Endothelial cell of umbilical vein (primary cell): ENCODE measurements around the gene SLC25A21. TPM values are rescaled to one million over a fixed set of nuclear protein-coding genes. Genes with fewer than 3 reads are reported as not detected.

Experiments used
- BruUV-seq: library from RNA; stranded (reverse); fragments of 400-500 nt; replicated peaks from 2 replicates; lab custom pipeline; 2021; lab: Mats Ljungman, UMichigan
- CTCF ChIA-PET: fragments of 300-600, 350-600 bp; sonication (Branson Sonifier 250); formaldehyde crosslinking; loops from one replicate; lab custom pipeline; 2021; ENCODE audit warnings: antibody characterized with exemption, inconsistent platforms; lab: Charles Lee
- POLR2A ChIA-PET: fragments of 300-600, 350-600 bp; sonication (Branson Sonifier 250); formaldehyde crosslinking; loops from one replicate; lab custom pipeline; 2021; ENCODE audit warnings: antibody characterized with exemption, inconsistent platforms; lab: Charles Lee
- DNase-seq: peaks from one replicate; pipeline ENCODE4 v3.0.0-alpha.2; 2011; ENCODE audit warnings: low read depth, low spot score
- FAIRE-seq: peaks from 2 replicates; lab custom pipeline; 2011; peaks lifted over from hg19 to GRCh38; lab: Jason Lieb, UNC
- H2AFZ ChIP-seq: 2 replicates; pipeline ENCODE4 v1.6.0; 2012; ENCODE audit warnings: low read depth, low read length, control low read depth, inconsistent platforms
- H3K27ac ChIP-seq: 2 replicates; pipeline ENCODE4 v1.5.1; 2011; ENCODE audit warnings: low read depth, mild to moderate bottlenecking, control low read depth, low read length, moderate library complexity; ENCODE audit not compliant: insufficient read depth
- H3K27me3 ChIP-seq, 2 experiments: 2 replicates each; pipeline versions ENCODE4 v1.6.0 to v1.6.1; 2011; ENCODE audit warnings: low read length in 2 of 2, mixed read lengths in 1 of 2; ENCODE audit not compliant: control insufficient read depth in 2 of 2, insufficient read depth in 2 of 2
- H3K36me3 ChIP-seq, 2 experiments: 2 replicates in 1 of 2; 3 replicates in 1 of 2; pipeline ENCODE4 v1.5.1; 2011; ENCODE audit warnings: low read length in 2 of 2, mild to moderate bottlenecking in 1 of 2, moderate library complexity in 1 of 2; ENCODE audit not compliant: control insufficient read depth in 2 of 2, insufficient read depth in 2 of 2; ENCODE audit errors: extremely low read depth in 1 of 2
- H3K4me1 ChIP-seq: 3 replicates; pipeline ENCODE4 v1.5.1; 2011; ENCODE audit warnings: mild to moderate bottlenecking, low read length; ENCODE audit not compliant: control insufficient read depth, insufficient read depth; ENCODE audit errors: extremely low read depth
- H3K4me2 ChIP-seq: 2 replicates; pipeline ENCODE4 v1.6.1; 2011; ENCODE audit warnings: low read length, control low read depth, mixed read lengths; ENCODE audit not compliant: insufficient read depth
- H3K4me3 ChIP-seq, 3 experiments: fragments of 200-600 bp in 1 of 3; sonication (generic), shearing (Covaris generic) in 1 of 3; replicated peaks in 1 of 3; 2 replicates each; pipeline ENCODE4 v1.5.1; 2011 to 2016; ENCODE audit warnings: control low read depth in 3 of 3, low read length in 3 of 3, mild to moderate bottlenecking in 2 of 3, inconsistent platforms in 1 of 3, low read depth in 1 of 3, moderate library complexity in 1 of 3; ENCODE audit not compliant: insufficient read depth in 1 of 3
- H3K79me2 ChIP-seq: 2 replicates; pipeline ENCODE4 v1.6.0; 2012; ENCODE audit warnings: low read length, inconsistent platforms; ENCODE audit not compliant: control insufficient read depth, insufficient read depth
- H3K9ac ChIP-seq: replicated peaks from 2 replicates; pipeline ENCODE3; 2011; ENCODE audit warnings: low read length, control low read depth; ENCODE audit not compliant: insufficient read depth; ENCODE audit errors: extremely low read depth
- H3K9me1 ChIP-seq: replicated peaks from 3 replicates; pipeline ENCODE4 v1.6.0; 2011; ENCODE audit warnings: mild to moderate bottlenecking, low read length; ENCODE audit not compliant: control insufficient read depth, insufficient read depth; ENCODE audit errors: extremely low read depth
- H3K9me3 ChIP-seq: replicated peaks from 2 replicates; pipeline ENCODE4 v1.5.1; 2012; ENCODE audit warnings: low read length, inconsistent platforms; ENCODE audit not compliant: control insufficient read depth, insufficient read depth
- H4K20me1 ChIP-seq: replicated peaks from 2 replicates; pipeline ENCODE3; 2011; ENCODE audit warnings: mild to moderate bottlenecking, low read length; ENCODE audit not compliant: control insufficient read depth, insufficient read depth; ENCODE audit errors: extremely low read depth
- CTCF ChIP-seq, 2 donors: IDR thresholded peaks; 1 replicate in 1 of 2; 2 replicates in 1 of 2; pipeline ENCODE4 v1.5.1; 2011; ENCODE audit warnings: low read length in 2 of 2, mild to moderate bottlenecking in 2 of 2, moderate library complexity in 2 of 2, control low read depth in 1 of 2, inconsistent platforms in 1 of 2, low read depth in 1 of 2; ENCODE audit not compliant: insufficient read depth in 1 of 2; ENCODE audit errors: extremely low read depth in 1 of 2
- EZH2 ChIP-seq: IDR thresholded peaks from 2 replicates; pipeline ENCODE4 v1.6.1; 2012; ENCODE audit warnings: borderline replicate concordance, low read depth, mild to moderate bottlenecking, moderate library complexity, low read length, inconsistent platforms; ENCODE audit not compliant: severe bottlenecking
- FOS ChIP-seq: IDR thresholded peaks from 2 replicates; pipeline ENCODE4 v1.6.1; 2011; ENCODE audit warnings: mild to moderate bottlenecking, low read length, moderate library complexity, borderline replicate concordance; ENCODE audit not compliant: insufficient read depth
- GATA2 ChIP-seq: IDR thresholded peaks from 2 replicates; pipeline ENCODE4 v1.7.0; 2011; ENCODE audit warnings: low read depth, mild to moderate bottlenecking, moderate library complexity, mixed read lengths, low read length; ENCODE audit not compliant: insufficient read length, insufficient read depth
- JUN ChIP-seq: IDR thresholded peaks from 2 replicates; pipeline ENCODE4 v1.6.1; 2011; ENCODE audit warnings: borderline replicate concordance, low read depth; ENCODE audit not compliant: insufficient read length, insufficient read depth
- MAX ChIP-seq: IDR thresholded peaks from 2 replicates; pipeline ENCODE4 v1.6.1; 2011; ENCODE audit not compliant: insufficient read depth, insufficient read length
- MYC ChIP-seq: IDR thresholded peaks from one replicate; pipeline ENCODE4 v1.6.1; 2011; ENCODE audit warnings: mild to moderate bottlenecking, low read depth, low read length
- POLR2A ChIP-seq: IDR thresholded peaks from 2 replicates; pipeline ENCODE4 v1.6.1; 2012; ENCODE audit warnings: low read depth, mild to moderate bottlenecking, control low read depth, low read length
- POLR2AphosphoS5 ChIP-seq: IDR thresholded peaks from 2 replicates; pipeline ENCODE4 v1.6.1; 2012; ENCODE audit warnings: low read depth, mild to moderate bottlenecking, control low read depth, low read length, moderate library complexity; ENCODE audit not compliant: insufficient read depth
- dilution Hi-C: fragments of 300-500 bp; cut with MboI; formaldehyde crosslinking; loops from one replicate; pipeline ENCODE4 v1.15.0; 2019; ENCODE audit warnings: low sequenced_read_pairs; ENCODE audit not compliant: extremely low pct_ligation_motif_present
- intact Hi-C: fragments of 100-400 bp; cut with micrococcal nuclease; formaldehyde crosslinking; loops from one replicate; pipeline ENCODE4 v1.10.0; 2022
- polyA plus RNA-seq, 4 experiments: library from polyadenylated mRNA; depleted of rRNA in 3 of 4; stranded (reverse) in 3 of 4; unstranded in 1 of 4; fragments of >200 nt; gene quantifications; 2 replicates each; pipeline versions ENCODE4 v1.2.1 to v1.2.3, GENCODE V29; 2011 to 2012; ENCODE audit warnings: missing spikeins in 1 of 4
- total RNA-seq: library from RNA; stranded (reverse); gene quantifications from 2 replicates; pipeline ENCODE4 v1.2.3, GENCODE V29; 2021

Gene SLC25A21
- total and polyA plus RNA-seq, 2 donors (not counting 3 experiments of a cell fraction or from before 2014, with no cell fraction given) = 0.98 to 1.4 TPM

DNA sequence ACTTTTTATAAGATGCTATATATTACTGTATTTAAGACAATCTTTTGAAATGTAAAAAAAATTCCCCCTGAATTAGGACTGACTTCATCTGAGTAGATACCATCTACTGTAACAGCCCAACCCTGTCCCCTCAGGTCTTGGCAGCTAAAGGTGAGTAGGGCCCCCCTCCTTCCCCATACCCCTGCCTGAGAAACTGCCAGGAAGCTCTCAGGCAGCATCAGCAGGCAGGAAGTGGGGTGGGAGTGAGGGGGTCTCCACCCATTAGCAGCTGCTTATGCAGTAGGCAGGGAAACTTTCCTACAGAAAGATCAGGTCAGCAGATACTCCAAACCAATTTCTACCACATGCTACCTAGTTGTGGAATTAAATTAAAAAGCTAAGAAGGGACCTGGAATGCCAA is 448.2 kb downstream of the SLC25A21 start:
- H3K4me2 ChIP-seq = no peak overlapping the region
- dilution Hi-C loops = no loop called here
- BruUV-seq = no TSS peak
- H3K79me2 ChIP-seq = no peaks in the 10 kb centered on the region
- H3K9me1 ChIP-seq = no peaks in the 10 kb centered on the region
- no peaks in the 10 kb centered on the region for H3K4me1 ChIP-seq
- TF ChIP-seq MYC (no peak), POLR2A (no peak), FOS (no peak), CTCF (IDR thresholded peaks at IDR 0.05; ENCODE audit: extremely low read depth in 1 of 2, insufficient read depth in 1 of 2, low read depth in 1 of 2, low read length in 2 of 2) (no peak), GATA2 (no peak), MAX (no peak), JUN (no peak), EZH2 (no peak), POLR2AphosphoS5 (no peak)
- no peaks in the 10 kb centered on the region for H3K36me3 ChIP-seq
- H3K9me3 ChIP-seq = no peaks in the 10 kb centered on the region
- no peak overlapping the region for H3K4me3 ChIP-seq
- no peak for FAIRE-seq
- H3K27ac ChIP-seq = no peak overlapping the region
- ChIA-PET POLR2A (no interaction called here), CTCF (interaction anchor here (1.0 to 2.4 kb wide), 3 partner anchors 10 to 23 kb away, joined by 3 to 9 read pairs (median 8); no protein-coding TSS in a partner anchor)
- no peak for DNase-seq
- no peaks in the 10 kb centered on the region for H3K27me3 ChIP-seq
- H2AFZ ChIP-seq = no peak overlapping the region
- no peaks in the 10 kb centered on the region for H4K20me1 ChIP-seq
- no peak overlapping the region for H3K9ac ChIP-seq
- intact Hi-C loops = no loop called here
